PFSK-1 (cell line): ENCODE data around the gene PPFIA1.

Experiments used
- FOXP2 ChIP-seq: optimal IDR thresholded peaks from 2 replicates; pipeline ENCODE3; 2011; ENCODE audit warnings: borderline replicate concordance, control low read depth, inconsistent platforms; ENCODE audit not compliant: insufficient read depth; ENCODE audit errors: extremely low read length, extremely low read depth
- POLR2AphosphoS5 ChIP-seq: IDR thresholded peaks from 2 replicates; pipeline ENCODE4 v1.6.1; 2012; ENCODE audit warnings: low read depth, mild to moderate bottlenecking, control low read depth, low read length, moderate library complexity
- REST ChIP-seq, 2 experiments: IDR thresholded peaks; 2 replicates each; pipeline versions ENCODE4 v1.6.1 to v1.8.0; 2011 to 2012; ENCODE audit warnings: low read depth in 2 of 2, low read length in 2 of 2, control low read depth in 1 of 2, inconsistent platforms in 1 of 2, mild to moderate bottlenecking in 1 of 2, moderate library complexity in 1 of 2; ENCODE audit not compliant: insufficient read depth in 1 of 2
- SIN3A ChIP-seq: IDR thresholded peaks from 2 replicates; pipeline ENCODE4 v1.6.1; 2012; ENCODE audit warnings: mild to moderate bottlenecking, low read length, moderate library complexity, borderline replicate concordance; ENCODE audit not compliant: insufficient read depth
- TAF1 ChIP-seq: IDR thresholded peaks from 2 replicates; pipeline ENCODE4 v1.6.1; 2012; ENCODE audit warnings: low read length, control low read depth, borderline replicate concordance; ENCODE audit not compliant: insufficient read depth

PPFIA1 gene

GRCh38 chr11:70263363-70263762 lies 7.1 kb upstream of the PPFIA1 start:
- TF ChIP-seq REST (IDR thresholded peaks at IDR 0.05; ENCODE audit: insufficient read depth in 1 of 2, low read depth in 2 of 2, low read length in 2 of 2) (no peak), POLR2AphosphoS5 (no peak), TAF1 (no peak), SIN3A (no peak), FOXP2 (no peak)

- TF ChIP-seq SIN3A: no peak
Observed at GRCh38 chr11:70265341-70265740, 5.1 kb upstream of the PPFIA1 start.

GRCh38 chr11:70267405-70267950 lies 3.0 kb upstream of the PPFIA1 start:
- no peak for TF ChIP-seq SIN3A

- TF ChIP-seq REST (IDR thresholded peaks at IDR 0.05; ENCODE audit: insufficient read depth in 1 of 2, low read depth in 2 of 2, low read length in 2 of 2) (no peak), TAF1 (no peak), FOXP2 (no peak), POLR2AphosphoS5 (no peak), SIN3A (no peak)
Observed at GRCh38 chr11:70268526-70268925, 2.0 kb upstream of the PPFIA1 start.

GRCh38 chr11:70270877-70271648 lies 573 bp downstream of the PPFIA1 start:
- no peak for TF ChIP-seq REST (IDR thresholded peaks at IDR 0.05; ENCODE audit: insufficient read depth in 1 of 2, low read depth in 2 of 2, low read length in 2 of 2)
- no peak for TF ChIP-seq SIN3A
- no peak for TF ChIP-seq TAF1
- TF ChIP-seq FOXP2: no peak
- TF ChIP-seq POLR2AphosphoS5: no peak

- TF ChIP-seq FOXP2 (no peak), SIN3A (no peak), REST (IDR thresholded peaks at IDR 0.05; ENCODE audit: insufficient read depth in 1 of 2, low read depth in 2 of 2, low read length in 2 of 2) (no peak), POLR2AphosphoS5 (no peak), TAF1 (no peak)
Observed at GRCh38 chr11:70271649-70271953, 1.1 kb downstream of the PPFIA1 start.
